HEK293 (cell line): ENCODE measurements around the gene PRSS23.

ENCODE experiments used
- CTCF ChIA-PET: fragments of 350-600 bp; formaldehyde crosslinking; extraction: SDS; loops from one replicate; lab custom pipeline; 2021; ENCODE audit warnings: antibody characterized with exemption; lab: Yijun Ruan, JAX
- POLR2A ChIA-PET: fragments of 300-600 bp; formaldehyde crosslinking; extraction: SDS; loops from one replicate; lab custom pipeline; 2020; ENCODE audit warnings: antibody characterized with exemption, inconsistent platforms; lab: Yijun Ruan, JAX
- H3K27ac ChIP-seq: fragments of 200-500 bp; sonication (Bioruptor generic); 2 replicates; pipeline ENCODE4 v1.5.1; 2014; ENCODE audit warnings: low read depth, low read length, control low read depth, inconsistent platforms; ENCODE audit errors: extremely low read depth
- H3K36me3 ChIP-seq, 2 experiments: fragments of 200-500 bp in 1 of 2; sonication (Bioruptor generic) in 1 of 2; 1 replicate in 1 of 2; 2 replicates in 1 of 2; pipeline ENCODE4 v1.5.1; 2014 to 2017; ENCODE audit warnings: inconsistent platforms in 2 of 2, low read length in 2 of 2; ENCODE audit not compliant: control insufficient read depth in 2 of 2, insufficient read depth in 1 of 2
- H3K4me1 ChIP-seq: fragments of 200-500 bp; sonication (Bioruptor generic); 2 replicates; pipeline ENCODE4 v1.5.1; 2014; ENCODE audit warnings: mild to moderate bottlenecking, low read length, inconsistent platforms; ENCODE audit not compliant: control insufficient read depth, insufficient read depth
- H3K4me3 ChIP-seq: 2 replicates; pipeline ENCODE4 v1.5.1; 2011; ENCODE audit warnings: low read depth, mild to moderate bottlenecking, control low read depth, low read length, moderate library complexity
- H3K9me3 ChIP-seq: fragments of 200-500 bp; sonication (Bioruptor generic); 2 replicates; pipeline ENCODE4 v1.5.1; 2014; ENCODE audit warnings: low read depth, low read length, inconsistent platforms; ENCODE audit not compliant: control insufficient read depth, insufficient read depth
- EGR2 ChIP-seq: fragments of 450-650 bp; formaldehyde crosslinking; IDR thresholded peaks from 2 replicates; pipeline ENCODE4 v1.5.1; 2016; ENCODE audit warnings: low read depth, missing biosample characterization, missing genetic modification characterization
- GLIS1 ChIP-seq: fragments of 450-650 bp; formaldehyde crosslinking; IDR thresholded peaks from 2 replicates; pipeline ENCODE4 v1.5.1; 2016; ENCODE audit warnings: missing biosample characterization, missing genetic modification characterization
- MYNN ChIP-seq: fragments of 450-650 bp; formaldehyde crosslinking; IDR thresholded peaks from 2 replicates; pipeline ENCODE4 v1.5.1; 2016; ENCODE audit warnings: missing biosample characterization, missing genetic modification characterization, borderline replicate concordance
- OVOL3 ChIP-seq: fragments of 450-650 bp; formaldehyde crosslinking; IDR thresholded peaks from 2 replicates; pipeline ENCODE4 v1.5.1; 2016; ENCODE audit warnings: missing biosample characterization, missing genetic modification characterization
- PRDM10 ChIP-seq: fragments of 450-650 bp; formaldehyde crosslinking; IDR thresholded peaks from 2 replicates; pipeline ENCODE4 v1.5.1; 2016; ENCODE audit warnings: missing biosample characterization, missing genetic modification characterization
- SP3 ChIP-seq: fragments of 450-650 bp; formaldehyde crosslinking; IDR thresholded peaks from 2 replicates; pipeline ENCODE4 v1.5.1; 2016; ENCODE audit warnings: missing biosample characterization, missing genetic modification characterization
- ZEB2 ChIP-seq: fragments of 450-650 bp; formaldehyde crosslinking; IDR thresholded peaks from 2 replicates; pipeline ENCODE4 v1.5.1; 2016; ENCODE audit warnings: missing biosample characterization, missing genetic modification characterization
- ZNF112 ChIP-seq: fragments of 450-650 bp; formaldehyde crosslinking; IDR thresholded peaks from 2 replicates; pipeline ENCODE4 v1.5.0; 2017; ENCODE audit warnings: missing biosample characterization, missing genetic modification characterization
- ZNF114 ChIP-seq: fragments of 450-650 bp; formaldehyde crosslinking; IDR thresholded peaks from 2 replicates; pipeline ENCODE4 v1.5.0; 2017; ENCODE audit warnings: missing biosample characterization, missing genetic modification characterization
- ZNF157 ChIP-seq: fragments of 450-650 bp; formaldehyde crosslinking; IDR thresholded peaks from 2 replicates; pipeline ENCODE4 v1.5.1; 2016; ENCODE audit warnings: missing biosample characterization, missing genetic modification characterization
- ZNF184 ChIP-seq: fragments of 450-650 bp; IDR thresholded peaks from 2 replicates; pipeline ENCODE4 v1.5.1; 2018; ENCODE audit warnings: missing biosample characterization, mild to moderate bottlenecking, missing genetic modification characterization
- ZNF23 ChIP-seq: fragments of 450-650 bp; formaldehyde crosslinking; IDR thresholded peaks from 2 replicates; pipeline ENCODE4 v1.5.1; 2016; ENCODE audit warnings: missing biosample characterization, missing genetic modification characterization, borderline replicate concordance
- ZNF248 ChIP-seq: fragments of 450-650 bp; formaldehyde crosslinking; IDR thresholded peaks from 2 replicates; pipeline ENCODE4 v1.5.1; 2017; ENCODE audit warnings: missing biosample characterization, missing genetic modification characterization
- ZNF350 ChIP-seq: fragments of 450-650 bp; formaldehyde crosslinking; IDR thresholded peaks from 2 replicates; pipeline ENCODE4 v1.5.0; 2017; ENCODE audit warnings: missing biosample characterization, mild to moderate bottlenecking, missing genetic modification characterization
- ZNF433 ChIP-seq: fragments of 450-650 bp; formaldehyde crosslinking; IDR thresholded peaks from 2 replicates; pipeline ENCODE4 v1.5.1; 2016; ENCODE audit warnings: missing biosample characterization, missing genetic modification characterization, low read depth
- ZNF48 ChIP-seq: fragments of 450-650 bp; formaldehyde crosslinking; IDR thresholded peaks from 2 replicates; pipeline ENCODE4 v1.5.1; 2016; ENCODE audit warnings: missing biosample characterization, missing genetic modification characterization
- ZNF530 ChIP-seq: fragments of 450-650 bp; formaldehyde crosslinking; IDR thresholded peaks from 2 replicates; pipeline ENCODE4 v1.5.1; 2016; ENCODE audit warnings: low read depth, missing biosample characterization, missing genetic modification characterization
- ZNF555 ChIP-seq: fragments of 450-650 bp; formaldehyde crosslinking; conservative IDR thresholded peaks from 2 replicates; pipeline ENCODE4 v1.5.1; 2017; ENCODE audit warnings: missing biosample characterization, mild to moderate bottlenecking, missing genetic modification characterization, inconsistent platforms
- ZNF596 ChIP-seq: fragments of 450-650 bp; IDR thresholded peaks from 2 replicates; pipeline ENCODE4 v1.5.0; 2018; ENCODE audit warnings: missing biosample characterization, mild to moderate bottlenecking, missing genetic modification characterization, moderate library complexity
- ZNF626 ChIP-seq: fragments of 450-650 bp; sonication (Bioruptor Pico); formaldehyde crosslinking; IDR thresholded peaks from 2 replicates; pipeline ENCODE4 v1.5.1; 2018; ENCODE audit warnings: missing biosample characterization, missing genetic modification characterization, inconsistent platforms
- ZNF654 ChIP-seq: fragments of 450-650 bp; formaldehyde crosslinking; IDR thresholded peaks from 2 replicates; pipeline ENCODE4 v1.5.1; 2016; ENCODE audit warnings: low read depth, missing biosample characterization, missing genetic modification characterization
- ZXDB ChIP-seq: fragments of 450-650 bp; formaldehyde crosslinking; IDR thresholded peaks from 2 replicates; pipeline ENCODE4 v1.5.1; 2016; ENCODE audit warnings: missing biosample characterization, missing genetic modification characterization
- TF ChIP-seq, protein P1 (sequence below): fragments of 450-650 bp; formaldehyde crosslinking; conservative IDR thresholded peaks from 2 replicates; pipeline ENCODE4 v1.5.1; 2016; ENCODE audit warnings: low read depth, missing biosample characterization, missing genetic modification characterization

The PRSS23 gene

DNA sequence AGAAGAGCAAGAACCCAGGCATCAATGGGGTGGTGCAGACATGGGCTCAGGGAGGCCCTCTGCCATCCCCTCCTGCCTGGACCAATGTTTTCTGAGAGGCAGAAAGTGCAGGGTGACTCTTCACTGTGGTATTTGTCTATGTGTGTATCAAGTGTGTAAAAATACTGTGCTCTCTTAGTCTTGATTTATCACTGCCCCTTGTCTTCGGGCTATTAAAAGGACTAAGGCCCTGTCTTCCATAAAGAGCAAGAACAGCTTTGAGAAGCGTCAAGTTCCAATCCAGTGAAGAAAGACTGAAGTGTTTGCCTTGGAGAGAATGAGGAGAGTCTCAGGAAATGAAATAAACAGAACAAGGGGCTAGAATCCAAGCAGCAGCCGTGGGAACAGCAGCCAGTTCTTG, 14.4 kb downstream of the PRSS23 start (continued):
- TF ChIP-seq ZNF48 (tag by site-specific recombination): no peak
- TF ChIP-seq ZNF654: no peak
- no peak for TF ChIP-seq ZNF596 (tag by site-specific recombination)
- TF ChIP-seq ZXDB (tag by site-specific recombination): 0 out of 2 replicates have a peak, but pooled peaks have one; percentile 49
- TF ChIP-seq MYNN (tag by site-specific recombination): no peak
- TF ChIP-seq GLIS1: peak; percentile 28; the same call in 1 of the 2 replicates
- no peak for TF ChIP-seq ZNF530 (tag by site-specific recombination)
- TF ChIP-seq ZNF433 (tag by site-specific recombination): no peak
- TF ChIP-seq ZNF248 (tag by site-specific recombination): no peak

DNA sequence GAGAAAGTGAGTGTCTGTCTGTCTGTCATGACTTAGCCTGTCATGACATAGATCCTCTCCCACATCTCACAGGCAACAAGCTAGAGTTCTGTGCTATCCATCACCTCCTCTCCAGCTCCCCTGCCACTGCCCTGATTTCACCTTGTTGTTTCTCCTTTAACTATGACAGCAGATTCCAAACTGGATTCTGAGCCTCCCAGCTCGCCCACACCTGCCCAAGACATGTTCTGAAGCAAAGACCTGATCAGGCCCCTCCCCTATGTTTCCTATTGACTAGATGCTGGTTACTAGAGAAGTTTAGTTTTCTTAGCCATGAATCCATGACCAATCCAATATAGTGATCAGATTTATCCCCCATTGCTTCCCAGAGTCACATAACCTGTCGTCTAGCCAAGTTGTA, 15.4 kb downstream of the PRSS23 start:
- ChIA-PET CTCF (interaction anchor here (0.9 to 2.9 kb wide), 5 partner anchors 10 to 455 kb away, joined by 3 to 15 read pairs (median 4); no protein-coding TSS in a partner anchor), POLR2A (no interaction called here)
- peaks cover 3% of the 10 kb centered on the region for H3K4me1 ChIP-seq
- no peaks in the 10 kb centered on the region for H3K9me3 ChIP-seq
- TF ChIP-seq ZNF157 (tag by site-specific recombination): no peak
- TF ChIP-seq ZNF350: no peak
- TF ChIP-seq ZEB2: no peak
- TF ChIP-seq ZNF555 (tag by site-specific recombination): no peak
- TF ChIP-seq OVOL3 (tag by site-specific recombination): no peak
- no peaks in the 10 kb centered on the region for H3K36me3 ChIP-seq
- H3K27ac ChIP-seq: no peak overlapping the region
- no peak overlapping the region for H3K4me3 ChIP-seq

GRCh38 chr11:86816251-86816726, 15.9 kb downstream of the PRSS23 start:
- ChIA-PET CTCF (interaction anchor here (1.0 to 2.9 kb wide), 7 partner anchors 11 to 456 kb away, joined by 3 to 24 read pairs (median 4); no protein-coding TSS in a partner anchor), POLR2A (no interaction called here)
- H3K4me1 ChIP-seq: peaks cover 3% of the 10 kb centered on the region
- H3K36me3 ChIP-seq: no peaks in the 10 kb centered on the region
- TF ChIP-seq ZNF626 (tag by site-specific recombination): no peak
- TF ChIP-seq EGR2: no peak
- no peak for TF ChIP-seq ZNF23
- TF ChIP-seq SP3 (tag by site-specific recombination): no peak
- TF ChIP-seq PRDM10 (tag by site-specific recombination): peak; percentile 74
- no peak for TF ChIP-seq ZNF184 (tag by site-specific recombination)
- no peak for TF ChIP-seq ZNF112
- peak; percentile 32; the same call in 1 of the 2 replicates for TF ChIP-seq GLIS1
- TF ChIP-seq, protein P1, sequence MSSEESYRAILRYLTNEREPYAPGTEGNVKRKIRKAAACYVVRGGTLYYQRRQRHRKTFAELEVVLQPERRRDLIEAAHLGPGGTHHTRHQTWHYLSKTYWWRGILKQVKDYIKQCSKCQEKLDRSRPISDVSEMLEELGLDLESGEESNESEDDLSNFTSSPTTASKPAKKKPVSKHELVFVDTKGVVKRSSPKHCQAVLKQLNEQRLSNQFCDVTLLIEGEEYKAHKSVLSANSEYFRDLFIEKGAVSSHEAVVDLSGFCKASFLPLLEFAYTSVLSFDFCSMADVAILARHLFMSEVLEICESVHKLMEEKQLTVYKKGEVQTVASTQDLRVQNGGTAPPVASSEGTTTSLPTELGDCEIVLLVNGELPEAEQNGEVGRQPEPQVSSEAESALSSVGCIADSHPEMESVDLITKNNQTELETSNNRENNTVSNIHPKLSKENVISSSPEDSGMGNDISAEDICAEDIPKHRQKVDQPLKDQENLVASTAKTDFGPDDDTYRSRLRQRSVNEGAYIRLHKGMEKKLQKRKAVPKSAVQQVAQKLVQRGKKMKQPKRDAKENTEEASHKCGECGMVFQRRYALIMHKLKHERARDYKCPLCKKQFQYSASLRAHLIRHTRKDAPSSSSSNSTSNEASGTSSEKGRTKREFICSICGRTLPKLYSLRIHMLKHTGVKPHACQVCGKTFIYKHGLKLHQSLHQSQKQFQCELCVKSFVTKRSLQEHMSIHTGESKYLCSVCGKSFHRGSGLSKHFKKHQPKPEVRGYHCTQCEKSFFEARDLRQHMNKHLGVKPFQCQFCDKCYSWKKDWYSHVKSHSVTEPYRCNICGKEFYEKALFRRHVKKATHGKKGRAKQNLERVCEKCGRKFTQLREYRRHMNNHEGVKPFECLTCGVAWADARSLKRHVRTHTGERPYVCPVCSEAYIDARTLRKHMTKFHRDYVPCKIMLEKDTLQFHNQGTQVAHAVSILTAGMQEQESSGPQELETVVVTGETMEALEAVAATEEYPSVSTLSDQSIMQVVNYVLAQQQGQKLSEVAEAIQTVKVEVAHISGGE (tag by site-specific recombination): no peak
- TF ChIP-seq ZNF114: no peak
- TF ChIP-seq ZNF248 (tag by site-specific recombination): no peak
- no peak overlapping the region for H3K4me3 ChIP-seq
- no peaks in the 10 kb centered on the region for H3K9me3 ChIP-seq
- H3K27ac ChIP-seq: no peak overlapping the region
